Astrocyte (in vitro differentiated cells and primary cell): Measurements from ENCODE around the gene ADAM8.

ENCODE experiments used
- EZH2 ChIP-seq: IDR thresholded peaks from 2 replicates; pipeline ENCODE4 v1.6.1; 2012; ENCODE audit warnings: mild to moderate bottlenecking, low read length, inconsistent platforms; ENCODE audit not compliant: insufficient read depth
- TF ChIP-seq, protein P1 (sequence below): IDR thresholded peaks from 2 replicates; pipeline ENCODE4 v1.5.1; 2011; ENCODE audit warnings: low read depth, mild to moderate bottlenecking, inconsistent platforms, low read length, moderate library complexity; ENCODE audit not compliant: insufficient read depth

GRCh38 chr10:133270773-133271297, 5.8 kb downstream of the ADAM8 start:
- TF ChIP-seq, protein P1, sequence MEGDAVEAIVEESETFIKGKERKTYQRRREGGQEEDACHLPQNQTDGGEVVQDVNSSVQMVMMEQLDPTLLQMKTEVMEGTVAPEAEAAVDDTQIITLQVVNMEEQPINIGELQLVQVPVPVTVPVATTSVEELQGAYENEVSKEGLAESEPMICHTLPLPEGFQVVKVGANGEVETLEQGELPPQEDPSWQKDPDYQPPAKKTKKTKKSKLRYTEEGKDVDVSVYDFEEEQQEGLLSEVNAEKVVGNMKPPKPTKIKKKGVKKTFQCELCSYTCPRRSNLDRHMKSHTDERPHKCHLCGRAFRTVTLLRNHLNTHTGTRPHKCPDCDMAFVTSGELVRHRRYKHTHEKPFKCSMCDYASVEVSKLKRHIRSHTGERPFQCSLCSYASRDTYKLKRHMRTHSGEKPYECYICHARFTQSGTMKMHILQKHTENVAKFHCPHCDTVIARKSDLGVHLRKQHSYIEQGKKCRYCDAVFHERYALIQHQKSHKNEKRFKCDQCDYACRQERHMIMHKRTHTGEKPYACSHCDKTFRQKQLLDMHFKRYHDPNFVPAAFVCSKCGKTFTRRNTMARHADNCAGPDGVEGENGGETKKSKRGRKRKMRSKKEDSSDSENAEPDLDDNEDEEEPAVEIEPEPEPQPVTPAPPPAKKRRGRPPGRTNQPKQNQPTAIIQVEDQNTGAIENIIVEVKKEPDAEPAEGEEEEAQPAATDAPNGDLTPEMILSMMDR: no peak
- TF ChIP-seq EZH2: no peak
